ENCODE measurements around the gene CAPN2.
"Not testable (repeated sequence)": the region's sequence is repeated elsewhere in the genome, so short reads cannot be mapped to it uniquely, and the experiment has no call there.

CAPN2 gene

GRCh38 chr1:223792046-223792445, 79.7 kb downstream of the CAPN2 start:
- no peak for DNase-seq (ENCODE audit: low spot score)

- DNase-seq (ENCODE audit: low spot score), result no peak
Measured at GRCh38 chr1:223793716-223794115, 81.4 kb downstream of the CAPN2 start.

GRCh38 chr1:223794136-223794880, 82.0 kb downstream of the CAPN2 start:
- DNase-seq (ENCODE audit: low spot score), result no peak

- DNase-seq (ENCODE audit: low spot score), result no peak
Measured at GRCh38 chr1:223796210-223796609, 83.9 kb downstream of the CAPN2 start.

GRCh38 chr1:223802032-223802431, 89.7 kb downstream of the CAPN2 start:
- no peak for DNase-seq (ENCODE audit: low spot score)

- no peak for DNase-seq (ENCODE audit: low spot score)
Measured at GRCh38 chr1:223802602-223803001, 90.3 kb downstream of the CAPN2 start.

GRCh38 chr1:223803211-223803610, 90.9 kb downstream of the CAPN2 start:
- DNase-seq (ENCODE audit: low spot score), result no peak

- DNase-seq (ENCODE audit: low spot score), result not testable (repeated sequence)
Measured at GRCh38 chr1:223809905-223810304, 97.6 kb downstream of the CAPN2 start.

GRCh38 chr1:223810586-223810985, 98.2 kb downstream of the CAPN2 start:
- DNase-seq (ENCODE audit: low spot score), result no peak

- DNase-seq (ENCODE audit: low spot score), result no peak
Measured at GRCh38 chr1:223811634-223812101, 99.3 kb downstream of the CAPN2 start.

GRCh38 chr1:223813645-223814044, 101.3 kb downstream of the CAPN2 start:
- no peak for DNase-seq (ENCODE audit: low spot score)

- no peak for DNase-seq (ENCODE audit: low spot score)
Measured at GRCh38 chr1:223815020-223815853, 102.9 kb downstream of the CAPN2 start.

GRCh38 chr1:223815865-223816264, 103.5 kb downstream of the CAPN2 start:
- no peak for DNase-seq (ENCODE audit: low spot score)

GRCh38 chr1:223817265-223817664, 104.9 kb downstream of the CAPN2 start:
- DNase-seq (ENCODE audit: low spot score), result not testable (repeated sequence)

- DNase-seq (ENCODE audit: low spot score), result no peak
Measured at GRCh38 chr1:223819730-223820514, 107.6 kb downstream of the CAPN2 start.

- no peak for DNase-seq (ENCODE audit: low spot score)
Measured at GRCh38 chr1:223820515-223820858, 108.1 kb downstream of the CAPN2 start.

GRCh38 chr1:223820971-223821370, 108.6 kb downstream of the CAPN2 start:
- no peak for DNase-seq (ENCODE audit: low spot score)

GRCh38 chr1:223824287-223824686, 111.9 kb downstream of the CAPN2 start:
- DNase-seq (ENCODE audit: low spot score), result no peak

GRCh38 chr1:223824712-223825111, 112.4 kb downstream of the CAPN2 start:
- no peak for DNase-seq (ENCODE audit: low spot score)

Data from activated CD4-positive, alpha-beta T cell treated with anti-CD3 and anti-CD28 coated beads, Interleukin-2, Interleukin-4, amounts not matched to agents 100 ng/mL and 50 ng/mL, durations not matched to agents 16 hours and 8 hours (primary cell).